K562 (cell line): ENCODE data around the gene LDB2. TPM values are rescaled to one million over a fixed set of nuclear protein-coding genes. Genes with fewer than 3 reads are reported as not detected.

ENCODE experiments used
- ATAC-seq: fragments of 200-7000 bp; cut with Tn5 transposase; 3 replicates; pipeline ENCODE4 v1.9.1; 2020; ENCODE audit warnings: moderate library complexity
- BruUV-seq: library from RNA; stranded (reverse); fragments of 400-500 nt; replicated peaks from 2 replicates; lab custom pipeline; 2021; lab: Mats Ljungman, UMichigan
- CTCF ChIA-PET: fragments of 300-600 bp; formaldehyde crosslinking; extraction: SDS; loops from one replicate; lab custom pipeline; 2021; ENCODE audit warnings: low intra/inter-chr PET ratio; lab: Yijun Ruan, JAX
- POLR2A ChIA-PET: fragments of 300-600, 350-650 bp; sonication (Branson Sonifier 250); formaldehyde crosslinking; extraction: SDS; loops from one replicate; lab custom pipeline; 2021; ENCODE audit warnings: antibody characterized with exemption, inconsistent platforms; lab: Yijun Ruan, JAX
- DNase-seq, 4 experiments: peaks; one replicate each; pipeline versions ENCODE4 v3.0.0 to v3.0.0-alpha.2; 2011 to 2018; ENCODE audit warnings: low spot score in 3 of 4, mixed read lengths in 3 of 4; ENCODE audit errors: extremely low read depth in 1 of 4
- FAIRE-seq: peaks from 2 replicates; lab custom pipeline; 2011; peaks lifted over from hg19 to GRCh38; lab: Jason Lieb, UNC
- H2AFZ ChIP-seq: 2 replicates; pipeline ENCODE4 v1.6.0; 2011; ENCODE audit warnings: low read depth, low read length, control low read depth, inconsistent platforms
- H3K27ac ChIP-seq: fragments of 200-600 bp; 3 replicates; pipeline ENCODE4 v1.8.0; 2011; ENCODE audit warnings: low read depth, mild to moderate bottlenecking, control low read depth, inconsistent platforms, low read length, moderate library complexity, mixed read lengths; ENCODE audit errors: extremely low read depth
- H3K27me3 ChIP-seq, 2 experiments: fragments of 300-600 bp in 1 of 2; 2 replicates in 1 of 2; 3 replicates in 1 of 2; pipeline versions ENCODE4 v1.6.0 to v1.8.0; 2011; ENCODE audit warnings: inconsistent platforms in 2 of 2, low read length in 2 of 2, mild to moderate bottlenecking in 1 of 2, mixed read lengths in 1 of 2, moderate library complexity in 1 of 2; ENCODE audit not compliant: control insufficient read depth in 2 of 2, insufficient read depth in 2 of 2
- H3K36me3 ChIP-seq: fragments of 300-600 bp; 3 replicates; pipeline ENCODE4 v1.8.0; 2011; ENCODE audit warnings: mild to moderate bottlenecking, low read length, inconsistent platforms; ENCODE audit not compliant: control insufficient read depth, insufficient read depth
- H3K4me1 ChIP-seq, 2 experiments: fragments of 200-600 bp in 1 of 2; replicated peaks in 1 of 2; 2 replicates in 1 of 2; 3 replicates in 1 of 2; pipeline versions ENCODE4 v1.5.1 to v1.8.0; 2011; ENCODE audit warnings: inconsistent platforms in 2 of 2, low read length in 2 of 2, mild to moderate bottlenecking in 1 of 2, mixed read lengths in 1 of 2, moderate library complexity in 1 of 2; ENCODE audit not compliant: control insufficient read depth in 2 of 2, insufficient read depth in 2 of 2
- H3K4me2 ChIP-seq: 2 replicates; pipeline ENCODE4 v1.6.1; 2011; ENCODE audit warnings: low read length, control low read depth, inconsistent platforms, mixed read lengths; ENCODE audit not compliant: insufficient read depth
- H3K4me3 ChIP-seq: fragments of 200-600 bp; sonication (generic), shearing (Covaris generic); 2 replicates; pipeline ENCODE4 v1.5.1; 2016; ENCODE audit warnings: control low read depth, inconsistent platforms
- H3K79me2 ChIP-seq: fragments of 200-600 bp; 3 replicates; pipeline ENCODE4 v1.8.0; 2011; ENCODE audit warnings: low read length, inconsistent platforms; ENCODE audit not compliant: control insufficient read depth, insufficient read depth
- H3K9ac ChIP-seq, 2 experiments: 2 replicates each; pipeline versions ENCODE4 v1.6.0 to v1.6.1; 2011; ENCODE audit warnings: low read depth in 2 of 2, low read length in 2 of 2, control low read depth in 1 of 2, inconsistent platforms in 1 of 2, mild to moderate bottlenecking in 1 of 2, mixed read lengths in 1 of 2; ENCODE audit not compliant: insufficient read depth in 1 of 2
- H3K9me1 ChIP-seq: one replicate; pipeline ENCODE4 v1.6.0; 2011; ENCODE audit warnings: inconsistent platforms, mild to moderate bottlenecking, low read length, moderate library complexity; ENCODE audit not compliant: control insufficient read depth, insufficient read depth
- H3K9me3 ChIP-seq: replicated peaks from 2 replicates; pipeline ENCODE4 v1.5.1; 2011; ENCODE audit warnings: low read depth, low read length, inconsistent platforms; ENCODE audit not compliant: control insufficient read depth, insufficient read depth
- H4K20me1 ChIP-seq: replicated peaks from 2 replicates; pipeline ENCODE4 v1.6.1; 2011; ENCODE audit warnings: low read length, inconsistent platforms, mixed read lengths; ENCODE audit not compliant: control insufficient read depth, insufficient read depth
- CCNT2 ChIP-seq: IDR thresholded peaks from 2 replicates; pipeline ENCODE4 v1.6.1; 2011; ENCODE audit warnings: borderline replicate concordance, low read depth, mild to moderate bottlenecking, moderate library complexity, mixed read lengths, low read length; ENCODE audit not compliant: insufficient read length; ENCODE audit errors: extremely low read depth
- E2F3 ChIP-seq: fragments of 250-450 bp; sonication (Bioruptor Pico); IDR thresholded peaks from 2 replicates; pipeline ENCODE4 v1.4.0; 2020; ENCODE audit warnings: mild to moderate bottlenecking
- HNRNPL ChIP-seq: fragments of 200-400 bp; formaldehyde crosslinking; IDR thresholded peaks from 2 replicates; pipeline ENCODE4 v1.6.1; 2017; ENCODE audit warnings: low read depth, mild to moderate bottlenecking, low read length
- HNRNPUL1 ChIP-seq: fragments of 200-400 bp; formaldehyde crosslinking; IDR thresholded peaks from 2 replicates; pipeline ENCODE4 v1.6.1; 2017; ENCODE audit warnings: low read length
- MCM5 ChIP-seq: fragments of 450-650 bp; IDR thresholded peaks from 2 replicates; pipeline ENCODE4 v1.6.1; 2016; ENCODE audit warnings: low read depth
- MXI1 ChIP-seq: IDR thresholded peaks from 2 replicates; pipeline ENCODE4 v1.6.1; 2011; ENCODE audit warnings: low read depth, mild to moderate bottlenecking, improper control_type of control experiment, low read length
- POLR2AphosphoS2 ChIP-seq: IDR thresholded peaks from 2 replicates; pipeline ENCODE4 v1.6.1; 2012; ENCODE audit warnings: low read length, improper control_type of control experiment
- POLR2B ChIP-seq: fragments of 450-650 bp; IDR thresholded peaks from 2 replicates; pipeline ENCODE4 v1.6.1; 2018; ENCODE audit warnings: low read depth; ENCODE audit not compliant: partially characterized antibody
- PTRF ChIP-seq: fragments of 450-650 bp; IDR thresholded peaks from 2 replicates; pipeline ENCODE4 v1.6.1; 2016; ENCODE audit warnings: mild to moderate bottlenecking, missing genetic modification characterization, missing compliant biosample characterization
- SAFB2 ChIP-seq: fragments of 200-400 bp; formaldehyde crosslinking; IDR thresholded peaks from 2 replicates; pipeline ENCODE4 v1.6.1; 2018; ENCODE audit warnings: borderline replicate concordance, low read length, low read depth, moderate library complexity; ENCODE audit not compliant: severe bottlenecking
- SP2 ChIP-seq: IDR thresholded peaks from 2 replicates; pipeline ENCODE4 v1.6.1; 2011; ENCODE audit warnings: mild to moderate bottlenecking, low read depth, low read length, moderate library complexity; ENCODE audit not compliant: poor library complexity, severe bottlenecking; ENCODE audit errors: extremely low read depth
- TSC22D4 ChIP-seq: fragments of 450-650 bp; IDR thresholded peaks from 2 replicates; pipeline ENCODE4 v1.6.1; 2016; ENCODE audit warnings: missing genetic modification characterization, missing biosample characterization, control low read depth
- ZFP1 ChIP-seq: fragments of 450-650 bp; formaldehyde crosslinking; IDR thresholded peaks from 2 replicates; pipeline ENCODE4 v1.4.0; 2020; ENCODE audit warnings: mild to moderate bottlenecking, mixed read lengths
- ZFPM2 ChIP-seq: fragments of 250-450 bp; sonication (Bioruptor Pico); IDR thresholded peaks from 2 replicates; pipeline ENCODE4 v1.5.1; 2022; ENCODE audit warnings: mild to moderate bottlenecking
- ZNF12 ChIP-seq: sonication (generic); formaldehyde crosslinking; IDR thresholded peaks from 2 replicates; pipeline ENCODE4 v1.4.0; 2020; ENCODE audit warnings: mild to moderate bottlenecking, missing genetic modification reagents
- ZNF274 ChIP-seq: IDR thresholded peaks from 2 replicates; pipeline ENCODE4 v1.6.1; 2011; ENCODE audit warnings: low read depth, mild to moderate bottlenecking, low read length, moderate library complexity, borderline replicate concordance
- ZNF3 ChIP-seq: fragments of 250-450 bp; sonication (Bioruptor Pico); IDR thresholded peaks from 2 replicates; pipeline ENCODE4 v1.5.0; 2021; ENCODE audit warnings: mild to moderate bottlenecking, moderate library complexity
- WGBS: fragments of 100-300 bp; shearing (Covaris generic); methylation state at CpG from one replicate; pipeline ENCODE4 v1.1.6; 2016; ENCODE audit warnings: low coverage, mixed read lengths; ENCODE audit not compliant: insufficient coverage; ENCODE audit errors: missing lambda C conversion rate; 5-methylcytosine and 5-hydroxymethylcytosine counted together
- in situ Hi-C: fragments of 300-500 bp; cut with MboI; formaldehyde crosslinking; loops from 4 replicates; pipeline ENCODE4 v1.15.0; 2018; ENCODE audit warnings: inconsistent platforms, mixed read lengths
- intact Hi-C: fragments of 100-400 bp; cut with micrococcal nuclease; formaldehyde crosslinking; loops from 2 replicates; pipeline ENCODE4 v1.14.2; 2022
- polyA plus RNA-seq, 8 experiments: library from polyadenylated mRNA; depleted of rRNA in 4 of 8; stranded (reverse) in 5 of 8; unstranded in 3 of 8; fragments of >200 nt; fragmentation: Nextera tagmentation in 2 of 8; fragmentation: Illumina TruSeq in 1 of 8; extraction: Ambion mirVana in 2 of 8; extraction: Trizol in 1 of 8; gene quantifications; 2 replicates each; pipeline versions ENCODE4 v1.2.1 to v1.2.3, GENCODE V29; 2011 to 2014; ENCODE audit warnings: inconsistent platforms in 1 of 8, missing spikeins in 1 of 8
- total RNA-seq, 7 experiments: library from RNA; depleted of rRNA in 6 of 7; stranded (reverse); fragments of >200 nt in 6 of 7; fragmentation: Illumina TruSeq in 2 of 7; extraction: Trizol in 2 of 7; gene quantifications; 2 replicates each; pipeline versions ENCODE4 v1.2.1 to v1.2.3, GENCODE V29; 2011 to 2021; ENCODE audit warnings: low replicate concordance in 1 of 7
- TF ChIP-seq, protein P1 (sequence below): sonication (generic); formaldehyde crosslinking; IDR thresholded peaks from 2 replicates; pipeline ENCODE4 v1.8.0; 2022; ENCODE audit warnings: mild to moderate bottlenecking, missing genetic modification reagents
- TF ChIP-seq, protein P2 (sequence below): IDR thresholded peaks from 2 replicates; pipeline ENCODE4 v1.6.1; 2011; ENCODE audit warnings: borderline replicate concordance, low read depth, mild to moderate bottlenecking, moderate library complexity, low read length; ENCODE audit not compliant: insufficient read depth, poor library complexity, severe bottlenecking

LDB2 gene
- total and polyA plus RNA-seq, 9 of the 15 experiments (the other 6 are each of a cell fraction or from before 2014, with no cell fraction given) = 0.10 to 0.20 TPM; not detected in 7

DNA sequence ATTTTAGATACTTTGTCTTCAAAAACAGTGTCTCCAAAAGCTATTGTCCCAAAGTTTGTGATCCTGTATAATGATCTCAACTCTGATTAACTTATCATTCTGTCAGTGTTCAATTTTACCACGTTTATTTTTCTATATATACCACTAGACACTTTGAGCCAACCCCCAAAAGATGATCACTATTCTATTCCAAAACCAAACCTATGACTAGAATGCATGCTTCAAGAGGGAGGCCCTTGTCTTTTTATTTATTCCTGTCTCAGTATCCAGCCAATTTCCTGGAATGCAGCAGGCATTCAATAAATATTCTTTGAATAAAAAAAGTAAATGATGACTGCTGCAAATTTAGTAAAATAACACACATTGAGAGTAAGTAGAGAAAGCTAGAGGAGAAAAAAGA is 275.6 kb downstream of the LDB2 start:
- no peak overlapping the region for H3K4me2 ChIP-seq
- no peak overlapping the region for H3K27ac ChIP-seq
- WGBS = 0% methylated on average over 1 of the region's 1 CpG
- intact Hi-C loops = no loop called here
- BruUV-seq = no TSS peak
- FAIRE-seq (no peak), DNase-seq (no peak), ATAC-seq (no peak)
- no peak overlapping the region for H3K4me3 ChIP-seq
- ChIA-PET CTCF (no interaction called here), POLR2A (no interaction called here)
- no peaks in the 10 kb centered on the region for H3K4me1 ChIP-seq
- no peaks in the 10 kb centered on the region for H3K9me1 ChIP-seq
- in situ Hi-C loops = no loop called here
- no peaks in the 10 kb centered on the region for H3K36me3 ChIP-seq
- H3K9me3 ChIP-seq = no peaks in the 10 kb centered on the region
- no peaks in the 10 kb centered on the region for H4K20me1 ChIP-seq
- H2AFZ ChIP-seq = no peak overlapping the region
- TF ChIP-seq ZFPM2 (CRISPR knock-in tag) = no peak
- no peak for TF ChIP-seq POLR2AphosphoS2
- TF ChIP-seq ZNF12 = no peak
- TF ChIP-seq POLR2B = no peak
- no peak for TF ChIP-seq TSC22D4 (tag)
- no peak for TF ChIP-seq SAFB2
- TF ChIP-seq, protein P1, sequence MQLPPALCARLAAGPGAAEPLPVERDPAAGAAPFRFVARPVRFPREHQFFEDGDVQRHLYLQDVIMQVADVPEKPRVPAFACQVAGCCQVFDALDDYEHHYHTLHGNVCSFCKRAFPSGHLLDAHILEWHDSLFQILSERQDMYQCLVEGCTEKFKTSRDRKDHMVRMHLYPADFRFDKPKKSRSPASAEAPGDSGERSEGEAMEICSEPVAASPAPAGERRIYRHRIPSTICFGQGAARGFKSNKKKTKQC (CRISPR knock-in tag) = no peak
- no peak for TF ChIP-seq HNRNPL
- TF ChIP-seq ZNF274 = no peak
- no peak for TF ChIP-seq CCNT2
- no peak for TF ChIP-seq MXI1
- TF ChIP-seq PTRF (tag) = no peak
- no peak for TF ChIP-seq ZFP1 (CRISPR knock-in tag)
- TF ChIP-seq, protein P2, sequence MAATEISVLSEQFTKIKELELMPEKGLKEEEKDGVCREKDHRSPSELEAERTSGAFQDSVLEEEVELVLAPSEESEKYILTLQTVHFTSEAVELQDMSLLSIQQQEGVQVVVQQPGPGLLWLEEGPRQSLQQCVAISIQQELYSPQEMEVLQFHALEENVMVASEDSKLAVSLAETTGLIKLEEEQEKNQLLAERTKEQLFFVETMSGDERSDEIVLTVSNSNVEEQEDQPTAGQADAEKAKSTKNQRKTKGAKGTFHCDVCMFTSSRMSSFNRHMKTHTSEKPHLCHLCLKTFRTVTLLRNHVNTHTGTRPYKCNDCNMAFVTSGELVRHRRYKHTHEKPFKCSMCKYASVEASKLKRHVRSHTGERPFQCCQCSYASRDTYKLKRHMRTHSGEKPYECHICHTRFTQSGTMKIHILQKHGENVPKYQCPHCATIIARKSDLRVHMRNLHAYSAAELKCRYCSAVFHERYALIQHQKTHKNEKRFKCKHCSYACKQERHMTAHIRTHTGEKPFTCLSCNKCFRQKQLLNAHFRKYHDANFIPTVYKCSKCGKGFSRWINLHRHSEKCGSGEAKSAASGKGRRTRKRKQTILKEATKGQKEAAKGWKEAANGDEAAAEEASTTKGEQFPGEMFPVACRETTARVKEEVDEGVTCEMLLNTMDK = no peak
- TF ChIP-seq HNRNPUL1 = no peak
- TF ChIP-seq SP2 = no peak
- no peak for TF ChIP-seq E2F3
- TF ChIP-seq MCM5 = no peak
- no peak for TF ChIP-seq ZNF3 (CRISPR knock-in tag)
- no peak overlapping the region for H3K9ac ChIP-seq
- no peaks in the 10 kb centered on the region for H3K79me2 ChIP-seq
- H3K27me3 ChIP-seq = no peaks in the 10 kb centered on the region
